GM21423 (cell line): Measurements from ENCODE around the gene CTBP2.

Experiments used
- ATAC-seq: cut with Tn5 transposase; IDR thresholded peaks from one replicate; pipeline ENCODE4 v1.9.1; 2021; ENCODE audit warnings: mild to moderate bottlenecking, moderate library complexity; ENCODE audit not compliant: unreplicated experiment

Gene CTBP2

GRCh38 chr10:125049216-125049881, 111.0 kb downstream of the CTBP2 start:
- no peak for ATAC-seq

- ATAC-seq: peak; percentile 85
Measured at GRCh38 chr10:125048094-125048864, 112.1 kb downstream of the CTBP2 start.

- no peak for ATAC-seq
Measured at GRCh38 chr10:125043841-125044658, 116.3 kb downstream of the CTBP2 start.

GRCh38 chr10:125041856-125042506, 118.4 kb downstream of the CTBP2 start:
- ATAC-seq: no peak

GRCh38 chr10:125039354-125039769, 121.0 kb downstream of the CTBP2 start:
- ATAC-seq: no peak

GRCh38 chr10:125038637-125039036, 121.7 kb downstream of the CTBP2 start:
- no peak for ATAC-seq

DNA sequence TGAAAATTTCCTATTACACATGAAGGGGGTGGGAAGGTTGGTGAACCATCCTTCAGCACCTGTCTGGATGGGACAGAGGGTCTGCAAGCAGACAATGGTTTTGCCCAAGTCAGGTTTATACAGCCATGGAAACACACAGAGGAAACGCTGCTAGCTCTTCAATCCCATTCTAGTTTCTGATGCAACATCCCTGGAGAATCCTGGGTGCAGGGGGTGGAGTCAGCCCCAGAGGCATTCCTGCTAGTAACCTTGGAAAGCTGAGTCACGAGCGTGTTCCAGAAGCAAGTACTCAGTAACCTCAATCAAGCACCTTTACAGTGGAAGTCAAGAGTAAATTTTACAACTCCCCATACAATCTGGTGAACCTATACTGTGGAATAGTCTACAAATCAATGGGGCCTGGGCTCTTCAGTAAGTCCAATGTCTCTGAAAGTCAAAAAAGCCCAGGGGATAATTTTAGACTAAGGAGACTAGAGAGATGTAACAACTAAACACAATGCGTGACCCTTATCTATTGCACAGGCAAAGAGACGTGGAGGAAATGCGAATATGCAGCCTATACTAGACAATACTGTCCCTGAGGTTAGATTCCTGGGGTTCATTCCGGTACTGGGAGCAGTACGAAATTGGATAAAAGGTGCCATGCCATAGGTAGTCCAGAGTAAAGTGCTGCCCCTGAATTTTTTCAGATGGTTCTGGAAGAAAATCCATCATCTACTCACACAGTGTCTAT, 123.1 kb downstream of the CTBP2 start:
- ATAC-seq: no peak

DNA sequence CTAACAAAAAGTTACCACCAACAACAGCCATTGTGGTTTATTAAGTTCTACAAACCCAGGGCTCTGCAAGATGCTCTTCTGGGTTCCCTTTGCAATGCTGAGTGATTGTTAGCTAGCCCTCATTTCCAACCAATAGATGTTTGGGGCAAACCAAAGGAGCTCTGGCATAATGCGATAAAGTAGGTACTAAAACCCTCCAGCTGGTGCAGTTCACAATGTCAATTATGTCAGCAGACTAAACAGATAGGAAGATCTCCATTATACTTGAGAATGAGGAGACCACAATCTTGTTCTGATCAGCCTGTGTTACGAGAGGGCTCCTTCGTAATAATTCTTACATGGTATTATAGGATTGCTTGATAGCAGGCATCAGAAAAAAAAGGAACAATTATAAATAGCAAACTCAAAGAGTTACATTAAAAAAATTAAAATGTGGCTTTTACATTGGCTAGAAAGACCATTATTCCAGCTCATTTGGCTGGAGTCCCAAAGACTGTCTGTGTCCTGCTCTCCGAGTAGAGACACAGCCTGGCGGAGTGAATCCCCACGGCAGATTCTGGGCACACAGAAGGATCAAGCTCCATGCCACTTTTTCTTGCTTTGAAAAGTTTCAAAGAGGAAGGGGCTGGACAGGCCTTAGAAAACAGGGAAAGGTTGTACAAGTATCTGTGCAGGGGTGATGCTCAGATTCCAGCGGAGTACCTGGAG, 124.6 kb downstream of the CTBP2 start:
- ATAC-seq: no peak

- no peak for ATAC-seq
Measured at GRCh38 chr10:125035136-125035535, 125.2 kb downstream of the CTBP2 start.

- ATAC-seq: no peak
Measured at GRCh38 chr10:125034675-125035074, 125.7 kb downstream of the CTBP2 start.

- ATAC-seq: no peak
Measured at GRCh38 chr10:125033146-125033924, 127.0 kb downstream of the CTBP2 start.

GRCh38 chr10:125032474-125033020, 127.8 kb downstream of the CTBP2 start:
- ATAC-seq: no peak

GRCh38 chr10:125030567-125031197, 129.7 kb downstream of the CTBP2 start:
- no peak for ATAC-seq

DNA sequence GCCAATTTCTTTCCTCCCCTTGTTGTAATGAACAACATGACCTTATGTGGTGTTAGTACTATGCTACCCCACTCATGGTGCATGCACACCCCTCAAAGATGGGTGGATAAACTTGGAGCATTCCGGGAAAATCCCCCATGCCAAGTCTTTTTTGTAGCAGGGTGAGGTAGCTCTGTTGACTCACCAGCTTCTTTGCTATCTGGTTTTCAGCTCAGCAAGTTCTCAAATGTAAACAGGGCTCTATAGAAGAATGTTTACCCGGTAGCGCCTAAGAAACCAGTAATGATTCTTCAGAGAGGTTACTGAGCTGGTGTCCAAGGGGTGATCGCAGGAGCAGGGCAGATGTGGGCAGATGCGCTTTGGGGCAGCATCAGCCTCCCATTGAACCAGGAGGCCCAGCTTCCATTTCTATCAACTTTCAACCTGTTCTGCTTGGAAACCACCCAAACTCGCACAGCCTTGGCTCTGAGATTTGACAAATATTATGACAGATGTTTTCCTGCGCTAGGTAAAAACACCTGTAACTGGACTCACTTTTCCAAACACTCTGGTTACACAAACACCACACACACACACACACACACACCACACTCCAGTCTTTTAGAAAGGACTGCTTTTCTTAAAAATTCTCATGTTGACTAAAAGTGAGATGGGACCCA, 130.7 kb downstream of the CTBP2 start:
- ATAC-seq: no peak

GRCh38 chr10:125027871-125028869, 132.2 kb downstream of the CTBP2 start:
- no peak for ATAC-seq

- ATAC-seq: no peak
Measured at GRCh38 chr10:125026974-125027735, 133.2 kb downstream of the CTBP2 start.
